ENCODE measurements around the gene GINS2.

GRCh38 chr16:85638695-85639409 is 49.9 kb downstream of the GINS2 start:
- TF ChIP-seq CTCF (conservative IDR thresholded peaks at IDR 0.05; ENCODE audit: low read depth, low read length) (no peak), USF2 (IDR thresholded peaks at IDR 0.05; ENCODE audit: low read depth, low read length) (no peak), RCOR1 (IDR thresholded peaks at IDR 0.05; ENCODE audit: insufficient replicate concordance, low read length) (no peak), SMC3 (IDR thresholded peaks at IDR 0.05; ENCODE audit: low read depth, low read length) (no peak), NFE2L2 (IDR thresholded peaks at IDR 0.05; ENCODE audit: low read depth, low read length) (no peak), POLR2A (IDR thresholded peaks at IDR 0.05; ENCODE audit: low read depth, low read length) (no peak), RFX5 (IDR thresholded peaks at IDR 0.05; ENCODE audit: low read depth, low read length) (no peak), RAD21 (IDR thresholded peaks at IDR 0.05; ENCODE audit: low read length) (no peak), CHD1 (IDR thresholded peaks at IDR 0.05; ENCODE audit: low read depth, low read length) (no peak), CEBPB (IDR thresholded peaks at IDR 0.05; ENCODE audit: low read depth, low read length) (no peak), FOS (IDR thresholded peaks at IDR 0.05; ENCODE audit: low read depth, low read length) (no peak)
